HFF-Myc (cell line): ENCODE data around the gene GLIPR2.
"Not testable (repeated sequence)": the region's sequence is repeated elsewhere in the genome, so short reads cannot be mapped to it uniquely, and the experiment has no call there.

Source experiments
- DNase-seq: peaks from one replicate; pipeline ENCODE4 v3.0.0-alpha.2; 2011; ENCODE audit warnings: low read depth; ENCODE audit errors: extremely low read depth
- H3K4me3 ChIP-seq: replicated peaks from 2 replicates; pipeline ENCODE4 v1.5.1; 2011; ENCODE audit warnings: low read depth, mild to moderate bottlenecking, control low read depth, low read length
- CTCF ChIP-seq: IDR thresholded peaks from 2 replicates; pipeline ENCODE4 v1.5.1; 2012; ENCODE audit warnings: mild to moderate bottlenecking, low read depth, low read length, control low read depth; ENCODE audit errors: missing control alignments

The GLIPR2 gene

GRCh38 chr9:36128349-36128748 lies 8.2 kb upstream of the GLIPR2 start:
- no peak for DNase-seq
- TF ChIP-seq CTCF = no peak
- H3K4me3 ChIP-seq = no peak overlapping the region

- H3K4me3 ChIP-seq = no peak overlapping the region
- TF ChIP-seq CTCF = no peak
- DNase-seq = no peak
These were observed 7.4 kb upstream of the GLIPR2 start for GRCh38 chr9:36129139-36129538.

- H3K4me3 ChIP-seq, DNase-seq: not testable (repeated sequence)
These were observed 4.9 kb upstream of the GLIPR2 start for GRCh38 chr9:36131666-36132065.

- H3K4me3 ChIP-seq = no peak overlapping the region
- TF ChIP-seq CTCF = no peak
- DNase-seq = no peak
These were observed 4.4 kb upstream of the GLIPR2 start for GRCh38 chr9:36132086-36132485.

- TF ChIP-seq CTCF = no peak
- DNase-seq = no peak
- no peak overlapping the region for H3K4me3 ChIP-seq
These were observed 1.6 kb upstream of the GLIPR2 start for GRCh38 chr9:36134761-36135505.

GRCh38 chr9:36135741-36136271 lies 727 bp upstream of the GLIPR2 start:
- H3K4me3 ChIP-seq = peak overlapping the region; percentile 59
- DNase-seq = no peak
- TF ChIP-seq CTCF = no peak

- H3K4me3 ChIP-seq = peak overlapping the region; percentile 59
- no peak for DNase-seq
- no peak for TF ChIP-seq CTCF
These were observed 410 bp downstream of the GLIPR2 start for GRCh38 chr9:36136894-36137391.
